Natural killer cell (primary cell): ENCODE results near the gene SMAD4. TPM values are rescaled to one million over a fixed set of nuclear protein-coding genes. Genes with fewer than 3 reads are reported as not detected.
"Not testable (repeated sequence)": the region's sequence is repeated elsewhere in the genome, so short reads cannot be mapped to it uniquely, and the experiment has no call there.

Experiments
- ATAC-seq, 3 donors: fragments of 150-1000 bp in 2 of 3; fragments of 200-7000 bp in 1 of 3; cut with Tn5 transposase; 1 replicate in 1 of 3; 2 replicates in 2 of 3; pipeline ENCODE4 v1.10.0; 2021; ENCODE audit warnings: mild to moderate bottlenecking in 2 of 3, moderate library complexity in 2 of 3
- DNase-seq, 2 donors: peaks; one replicate each; pipeline versions ENCODE4 v3.0.0 to v3.0.0-alpha.2; 2013 to 2021; ENCODE audit warnings: mixed read lengths in 1 of 2
- H3K27ac ChIP-seq: one replicate; pipeline ENCODE4 v1.5.1; 2013; ENCODE audit warnings: mild to moderate bottlenecking, low read length
- H3K27me3 ChIP-seq: one replicate; pipeline ENCODE4 v1.6.1; 2013; ENCODE audit warnings: low read length; ENCODE audit not compliant: control insufficient read depth, insufficient read depth
- H3K36me3 ChIP-seq: one replicate; pipeline ENCODE4 v1.6.1; 2013; ENCODE audit warnings: low read length; ENCODE audit not compliant: control insufficient read depth, insufficient read depth
- H3K4me1 ChIP-seq: one replicate; pipeline ENCODE4 v1.6.1; 2013; ENCODE audit warnings: low read length; ENCODE audit not compliant: control insufficient read depth, insufficient read depth
- H3K4me3 ChIP-seq: one replicate; pipeline ENCODE4 v1.5.1; 2013; ENCODE audit warnings: low read length
- H3K9me3 ChIP-seq: one replicate; pipeline ENCODE4 v1.6.1; 2013; ENCODE audit warnings: low read length; ENCODE audit not compliant: control insufficient read depth, insufficient read depth
- H3K27ac Mint-ChIP-seq, 2 donors: one replicate each; pipeline ENCODE4 v1.8.0; 2022; ENCODE audit warnings: mild to moderate bottlenecking in 2 of 2, mixed read lengths in 2 of 2, moderate library complexity in 1 of 2
- H3K27me3 Mint-ChIP-seq, 2 donors: one replicate each; pipeline ENCODE4 v1.8.0; 2022; ENCODE audit warnings: low read depth in 2 of 2, mixed read lengths in 2 of 2
- H3K36me3 Mint-ChIP-seq: one replicate; pipeline ENCODE4 v1.8.0; 2022; ENCODE audit warnings: mixed read lengths
- H3K4me1 Mint-ChIP-seq, 2 donors: one replicate each; pipeline ENCODE4 v1.8.0; 2022; ENCODE audit warnings: mixed read lengths in 2 of 2
- H3K4me3 Mint-ChIP-seq: one replicate; pipeline ENCODE4 v1.8.0; 2022; ENCODE audit warnings: mild to moderate bottlenecking, moderate library complexity, mixed read lengths
- H3K9me3 Mint-ChIP-seq, 2 donors: one replicate each; pipeline ENCODE4 v1.8.0; 2022; ENCODE audit warnings: mixed read lengths in 2 of 2
- CTCF ChIP-seq: fragments of 200-600 bp; IDR thresholded peaks from one replicate; pipeline ENCODE4 v1.8.0; 2022; ENCODE audit warnings: antibody characterized with exemption
- whole genome bisulfite sequencing: methylation state at CpG from one replicate; pipeline ENCODE4 v1.1.7; 2013; ENCODE audit warnings: missing lambda C conversion rate; ENCODE audit not compliant: insufficient coverage; 5-methylcytosine and 5-hydroxymethylcytosine counted together
- intact Hi-C: fragments of 100-400 bp; cut with micrococcal nuclease; formaldehyde crosslinking; loops from one replicate; pipeline ENCODE4 v1.14.2; 2022
- total RNA-seq, 4 donors: library from RNA; stranded (reverse); fragments of 120-200 nt in 1 of 4; gene quantifications; one replicate each; pipeline versions ENCODE4 v1.2.3 to v1.2.4, GENCODE V29; 2013 to 2022

Gene SMAD4
- total RNA-seq, 3 donors from 2014 or later (not counting 1 experiment from before 2014, with no cell fraction given): 63.4 to 92.7 (median 73.8) TPM

- Mint-ChIP-seq H3K36me3 (no peaks in the 10 kb centered on the region), H3K9me3 (no peaks in the 10 kb centered on the region), H3K4me1 (peaks cover 17 to 27% of the 10 kb centered on the region in 2 donors), H3K4me3 (peak overlapping the region; percentile 42), H3K27ac (no peak overlapping the region), H3K27me3 (no peaks in the 10 kb centered on the region)
- Histone ChIP-seq H3K4me1 (peaks cover 27% of the 10 kb centered on the region), H3K9me3 (no peaks in the 10 kb centered on the region), H3K4me3 (no peak overlapping the region), H3K27ac (no peak overlapping the region), H3K36me3 (no peaks in the 10 kb centered on the region), H3K27me3 (no peaks in the 10 kb centered on the region)
- 40% methylated on average over 42 of the region's 42 CpGs for WGBS
- DNase-seq: peak; percentile 74
- peak; percentile 98 for TF ChIP-seq CTCF
- intact Hi-C loops: loop anchor here (2.0 to 10.0 kb wide), 2 partner anchors 275 to 555 kb away; no protein-coding TSS in a partner anchor
- peak; percentile 85 to 94 (median 89) for ATAC-seq
Measured at GRCh38 chr18:51110073-51110797, 80.2 kb downstream of the SMAD4 start.

GRCh38 chr18:51111633-51112355 lies 81.8 kb downstream of the SMAD4 start:
- not testable (repeated sequence) for H3K9me3 Mint-ChIP-seq, ATAC-seq, H3K27ac Mint-ChIP-seq, H3K36me3 ChIP-seq, DNase-seq, H3K27me3 ChIP-seq, H3K4me3 Mint-ChIP-seq, H3K27ac ChIP-seq, H3K36me3 Mint-ChIP-seq, H3K27me3 Mint-ChIP-seq, H3K4me3 ChIP-seq, H3K9me3 ChIP-seq
- 99% methylated on average over 23 of the region's 24 CpGs for WGBS
- intact Hi-C loops: loop anchor here (2.0 to 10.0 kb wide), 2 partner anchors 273 to 553 kb away; no protein-coding TSS in a partner anchor
- H3K4me1 ChIP-seq: peaks cover 26% of the 10 kb centered on the region
- H3K4me1 Mint-ChIP-seq: peaks cover 17 to 27% of the 10 kb centered on the region in 2 donors

DNA sequence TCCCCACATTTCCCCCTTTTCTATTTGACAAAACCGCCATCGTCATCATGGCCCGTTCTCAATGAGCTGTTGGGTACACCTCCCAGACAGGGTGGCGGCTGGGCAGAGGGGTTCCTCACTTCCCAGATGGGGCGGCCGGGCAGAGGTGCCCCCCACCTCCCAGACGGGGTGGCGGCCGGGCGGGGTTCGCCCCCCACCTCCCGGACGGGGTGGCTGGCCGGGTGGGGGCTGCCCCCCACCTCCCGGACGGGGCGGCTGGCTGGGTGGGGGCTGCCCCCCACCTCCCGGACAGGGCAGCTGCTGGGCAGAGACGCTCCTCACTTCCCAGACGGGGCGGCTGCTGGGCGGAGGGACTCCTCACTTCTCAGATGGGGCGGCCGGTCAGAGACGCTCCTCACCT lies 87.0 kb downstream of the SMAD4 start:
- ATAC-seq, H3K27me3 ChIP-seq, H3K4me3 ChIP-seq, H3K36me3 Mint-ChIP-seq, H3K36me3 ChIP-seq, DNase-seq, H3K9me3 Mint-ChIP-seq, H3K4me1 Mint-ChIP-seq, H3K27ac Mint-ChIP-seq, H3K4me1 ChIP-seq, H3K27me3 Mint-ChIP-seq, H3K27ac ChIP-seq, H3K9me3 ChIP-seq, H3K4me3 Mint-ChIP-seq: not testable (repeated sequence)
- WGBS: 98% methylated on average over 22 of the region's 25 CpGs
- intact Hi-C loops: loop anchor here (10.0 kb wide), 1 partner anchor 548 kb away; no protein-coding TSS in a partner anchor

GRCh38 chr18:51119561-51119960 lies 89.5 kb downstream of the SMAD4 start:
- not testable (repeated sequence) for H3K36me3 Mint-ChIP-seq, H3K4me1 Mint-ChIP-seq, H3K9me3 Mint-ChIP-seq, ATAC-seq, H3K27me3 ChIP-seq, H3K4me3 ChIP-seq, H3K27me3 Mint-ChIP-seq, H3K36me3 ChIP-seq, H3K4me3 Mint-ChIP-seq, H3K27ac ChIP-seq, H3K4me1 ChIP-seq, DNase-seq, H3K27ac Mint-ChIP-seq, H3K9me3 ChIP-seq
- WGBS: 96% methylated on average over 11 of the region's 11 CpGs
- intact Hi-C loops: loop anchor here (10.0 kb wide), 1 partner anchor 545 kb away; no protein-coding TSS in a partner anchor

GRCh38 chr18:51119976-51120375 lies 90.0 kb downstream of the SMAD4 start:
- not testable (repeated sequence) for H3K27ac Mint-ChIP-seq, H3K9me3 ChIP-seq, H3K27ac ChIP-seq, H3K4me1 ChIP-seq, H3K4me1 Mint-ChIP-seq, H3K27me3 Mint-ChIP-seq, H3K4me3 Mint-ChIP-seq, H3K9me3 Mint-ChIP-seq, H3K4me3 ChIP-seq, H3K36me3 Mint-ChIP-seq, DNase-seq, ATAC-seq, H3K27me3 ChIP-seq, H3K36me3 ChIP-seq
- intact Hi-C loops: loop anchor here (10.0 kb wide), 1 partner anchor 545 kb away; no protein-coding TSS in a partner anchor
- 98% methylated on average over 16 of the region's 16 CpGs for WGBS
